Mesothelial cell of epicardium (in vitro differentiated cells): ENCODE results near the gene PHACTR3. TPM values are rescaled to one million over a fixed set of nuclear protein-coding genes. Genes with fewer than 3 reads are reported as not detected.
A peak's percentile ranks its signal among the peaks of the same experiment; 100 is the strongest.

Source experiments
- DNase-seq, 2 experiments: peaks; one replicate each; pipeline ENCODE4 v3.0.0; 2021; ENCODE audit warnings: low spot score in 2 of 2; ENCODE audit not compliant: unreplicated experiment in 2 of 2
- H3K27ac Mint-ChIP-seq: 2 replicates; pipeline ENCODE4 v1.8.0; 2021; ENCODE audit warnings: mixed read lengths
- H3K27me3 Mint-ChIP-seq: 2 replicates; pipeline ENCODE4 v1.8.0; 2021; ENCODE audit warnings: low read depth, mixed read lengths
- H3K36me3 Mint-ChIP-seq: 2 replicates; pipeline ENCODE4 v1.8.0; 2021; ENCODE audit warnings: mixed read lengths
- H3K4me1 Mint-ChIP-seq: 2 replicates; pipeline ENCODE4 v1.8.0; 2021; ENCODE audit warnings: mixed read lengths
- H3K4me3 Mint-ChIP-seq: 2 replicates; pipeline ENCODE4 v1.8.0; 2021; ENCODE audit warnings: mild to moderate bottlenecking, moderate library complexity, mixed read lengths
- H3K9me3 Mint-ChIP-seq: 2 replicates; pipeline ENCODE4 v1.8.0; 2021; ENCODE audit warnings: mixed read lengths
- CTCF ChIP-seq: fragments of 200-600 bp; sonication (generic); IDR thresholded peaks from one replicate; pipeline ENCODE4 v1.5.0; 2021; ENCODE audit warnings: antibody characterized with exemption; ENCODE audit not compliant: unreplicated experiment
- total RNA-seq: library from RNA; stranded (reverse); gene quantifications from 3 replicates; pipeline ENCODE4 v1.2.1, GENCODE V29; 2021

The PHACTR3 gene
- total RNA-seq, 1 donor from 2014 or later: 0.16 TPM

- Mint-ChIP-seq H3K9me3 (no peaks in the 10 kb centered on the region), H3K36me3 (no peaks in the 10 kb centered on the region), H3K27me3 (peaks cover 59% of the 10 kb centered on the region), H3K4me3 (no peak overlapping the region), H3K4me1 (no peaks in the 10 kb centered on the region), H3K27ac (no peak overlapping the region)
- DNase-seq: no peak
- TF ChIP-seq CTCF: no peak
Observed at GRCh38 chr20:59748619-59749191, 144.4 kb downstream of the PHACTR3 start.

- H3K4me3 Mint-ChIP-seq: no peak overlapping the region
- DNase-seq: no peak
- H3K27ac Mint-ChIP-seq: no peak overlapping the region
- TF ChIP-seq CTCF: no peak
- H3K9me3 Mint-ChIP-seq: no peaks in the 10 kb centered on the region
- no peaks in the 10 kb centered on the region for H3K36me3 Mint-ChIP-seq
- no peaks in the 10 kb centered on the region for H3K4me1 Mint-ChIP-seq
- peaks cover 61% of the 10 kb centered on the region for H3K27me3 Mint-ChIP-seq
Observed at GRCh38 chr20:59749301-59749700, 145.0 kb downstream of the PHACTR3 start.

- DNase-seq: no peak
- H3K4me3 Mint-ChIP-seq: no peak overlapping the region
- no peaks in the 10 kb centered on the region for H3K36me3 Mint-ChIP-seq
- H3K27me3 Mint-ChIP-seq: peaks cover 70% of the 10 kb centered on the region
- no peaks in the 10 kb centered on the region for H3K4me1 Mint-ChIP-seq
- no peak overlapping the region for H3K27ac Mint-ChIP-seq
- no peak for TF ChIP-seq CTCF
- no peaks in the 10 kb centered on the region for H3K9me3 Mint-ChIP-seq
Observed at GRCh38 chr20:59750209-59750840, 146.0 kb downstream of the PHACTR3 start.

GRCh38 chr20:59751075-59751711, 146.9 kb downstream of the PHACTR3 start:
- Mint-ChIP-seq H3K27me3 (peaks cover 74% of the 10 kb centered on the region), H3K4me3 (no peak overlapping the region), H3K9me3 (no peaks in the 10 kb centered on the region), H3K4me1 (no peaks in the 10 kb centered on the region), H3K36me3 (no peaks in the 10 kb centered on the region), H3K27ac (no peak overlapping the region)
- no peak for TF ChIP-seq CTCF
- DNase-seq: peak in 1 of 2 experiments; percentile 62

GRCh38 chr20:59752101-59752586, 147.8 kb downstream of the PHACTR3 start:
- peaks cover 77% of the 10 kb centered on the region for H3K27me3 Mint-ChIP-seq
- no peak for DNase-seq
- H3K36me3 Mint-ChIP-seq: no peaks in the 10 kb centered on the region
- no peak overlapping the region for H3K27ac Mint-ChIP-seq
- H3K4me3 Mint-ChIP-seq: no peak overlapping the region
- no peaks in the 10 kb centered on the region for H3K9me3 Mint-ChIP-seq
- no peaks in the 10 kb centered on the region for H3K4me1 Mint-ChIP-seq
- TF ChIP-seq CTCF: no peak
